Measurements from ENCODE around the gene ZBTB9.
A peak's percentile ranks its signal among the peaks of the same experiment; 100 is the strongest.

The ZBTB9 gene

GRCh38 chr6:33419580-33420490, 34.5 kb upstream of the ZBTB9 start, which contains the start of gene SYNGAP1:
TSS of gene SYNGAP1 (plus strand) at chr6:33420065. CDS start at chr6:33420265, 200 bp downstream.
- peak within 1 kb of the TSS; percentile 41 for H3K4me3 ChIP-seq (replicated peaks; ENCODE audit: low read depth, low read length)
- DNase-seq (ENCODE audit: extremely low read depth, low read depth): no peak
- TF ChIP-seq, protein P1, sequence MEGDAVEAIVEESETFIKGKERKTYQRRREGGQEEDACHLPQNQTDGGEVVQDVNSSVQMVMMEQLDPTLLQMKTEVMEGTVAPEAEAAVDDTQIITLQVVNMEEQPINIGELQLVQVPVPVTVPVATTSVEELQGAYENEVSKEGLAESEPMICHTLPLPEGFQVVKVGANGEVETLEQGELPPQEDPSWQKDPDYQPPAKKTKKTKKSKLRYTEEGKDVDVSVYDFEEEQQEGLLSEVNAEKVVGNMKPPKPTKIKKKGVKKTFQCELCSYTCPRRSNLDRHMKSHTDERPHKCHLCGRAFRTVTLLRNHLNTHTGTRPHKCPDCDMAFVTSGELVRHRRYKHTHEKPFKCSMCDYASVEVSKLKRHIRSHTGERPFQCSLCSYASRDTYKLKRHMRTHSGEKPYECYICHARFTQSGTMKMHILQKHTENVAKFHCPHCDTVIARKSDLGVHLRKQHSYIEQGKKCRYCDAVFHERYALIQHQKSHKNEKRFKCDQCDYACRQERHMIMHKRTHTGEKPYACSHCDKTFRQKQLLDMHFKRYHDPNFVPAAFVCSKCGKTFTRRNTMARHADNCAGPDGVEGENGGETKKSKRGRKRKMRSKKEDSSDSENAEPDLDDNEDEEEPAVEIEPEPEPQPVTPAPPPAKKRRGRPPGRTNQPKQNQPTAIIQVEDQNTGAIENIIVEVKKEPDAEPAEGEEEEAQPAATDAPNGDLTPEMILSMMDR (IDR thresholded peaks at IDR 0.05; ENCODE audit: low read depth, low read length, missing control alignments): no peak

DNA sequence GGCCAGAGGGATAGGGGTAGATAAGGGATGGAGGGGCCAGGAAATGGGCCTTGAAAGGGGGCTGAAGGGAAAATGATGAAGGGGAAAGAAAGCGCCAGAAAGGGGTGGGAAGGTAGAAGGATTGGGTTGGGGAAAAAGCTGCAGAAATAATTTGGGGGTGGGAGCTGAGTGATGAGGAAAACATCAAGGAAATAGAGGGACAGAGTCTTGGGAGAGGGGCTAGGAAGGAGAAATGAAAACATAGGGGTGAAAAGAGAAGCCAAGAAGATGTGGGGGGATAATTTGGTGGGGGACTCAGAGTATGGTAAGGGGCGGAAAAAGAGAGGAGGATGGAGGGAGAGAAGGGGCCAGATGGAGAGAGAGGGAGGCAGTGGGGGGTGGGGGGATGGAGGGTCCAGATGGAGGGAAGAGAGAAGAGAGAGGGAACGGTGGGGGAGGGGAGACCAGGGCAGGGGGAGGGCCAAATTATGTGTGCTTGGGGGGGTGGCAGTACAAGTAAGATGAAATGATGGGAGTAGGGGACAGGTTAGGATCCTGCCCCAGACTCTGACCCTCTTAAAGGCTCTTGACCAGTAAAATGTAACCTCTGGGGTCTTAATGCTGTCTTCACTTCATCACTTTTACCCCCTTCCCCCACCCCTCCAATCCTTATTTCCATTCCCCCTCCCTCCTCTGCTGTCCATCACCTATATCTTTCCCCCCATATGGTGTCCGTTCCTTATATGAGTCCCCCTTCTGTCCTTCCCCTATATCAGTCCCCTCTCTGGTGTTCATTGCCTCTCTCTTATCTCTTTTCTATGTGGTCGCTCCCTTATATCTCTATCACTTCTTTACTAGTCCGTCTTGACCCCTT, 33.7 kb upstream of the ZBTB9 start:
- H3K4me3 ChIP-seq (replicated peaks; ENCODE audit: low read depth, low read length): peak overlapping the region; percentile 41
- TF ChIP-seq, protein P1 (IDR thresholded peaks at IDR 0.05; ENCODE audit: low read depth, low read length, missing control alignments): no peak

DNA sequence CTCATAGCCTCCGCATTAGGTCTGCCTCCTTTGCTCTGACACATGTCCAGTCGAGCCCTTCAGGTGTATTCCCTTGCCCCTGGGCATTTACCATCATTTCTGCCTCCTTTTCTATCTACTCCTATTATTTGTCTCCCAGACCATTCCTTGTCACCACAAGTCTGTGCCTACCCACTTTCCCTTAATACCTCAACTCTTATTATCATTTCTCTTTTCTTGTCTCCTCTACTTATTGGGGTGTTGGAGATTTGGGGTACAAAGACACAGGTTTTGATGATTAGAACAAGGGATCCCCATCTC, 33.1 kb upstream of the ZBTB9 start:
- no peak for DNase-seq (ENCODE audit: extremely low read depth, low read depth)
- no peak overlapping the region for H3K4me3 ChIP-seq (replicated peaks; ENCODE audit: low read depth, low read length)
- TF ChIP-seq, protein P1 (IDR thresholded peaks at IDR 0.05; ENCODE audit: low read depth, low read length, missing control alignments): no peak

More for the DNA sequence above, 33.7 kb upstream of the ZBTB9 start:
- no peak for DNase-seq (ENCODE audit: extremely low read depth, low read depth)

DNA sequence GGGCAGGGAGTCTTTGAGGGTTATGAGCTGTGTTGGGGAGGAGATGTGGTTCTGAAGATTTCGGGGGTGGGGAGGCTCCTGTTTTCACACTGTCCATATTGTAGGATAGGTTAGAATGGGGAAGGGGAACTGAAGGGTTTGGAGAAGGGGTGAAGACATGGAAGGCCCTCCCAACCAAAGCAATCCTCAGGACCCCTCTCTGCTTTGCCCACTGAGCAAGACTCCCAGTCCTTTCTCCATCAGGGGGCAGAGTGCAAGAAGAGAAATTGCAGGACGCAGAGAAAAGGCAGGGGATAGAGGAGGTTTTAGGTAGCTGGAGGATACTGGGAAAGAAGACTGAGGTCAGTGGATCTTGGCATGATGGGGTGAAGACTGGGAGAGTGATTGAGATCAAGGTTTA, 30.6 kb upstream of the ZBTB9 start:
- H3K4me3 ChIP-seq (replicated peaks; ENCODE audit: low read depth, low read length): no peak overlapping the region
- no peak for DNase-seq (ENCODE audit: extremely low read depth, low read depth)
- TF ChIP-seq, protein P1 (IDR thresholded peaks at IDR 0.05; ENCODE audit: low read depth, low read length, missing control alignments): no peak

DNA sequence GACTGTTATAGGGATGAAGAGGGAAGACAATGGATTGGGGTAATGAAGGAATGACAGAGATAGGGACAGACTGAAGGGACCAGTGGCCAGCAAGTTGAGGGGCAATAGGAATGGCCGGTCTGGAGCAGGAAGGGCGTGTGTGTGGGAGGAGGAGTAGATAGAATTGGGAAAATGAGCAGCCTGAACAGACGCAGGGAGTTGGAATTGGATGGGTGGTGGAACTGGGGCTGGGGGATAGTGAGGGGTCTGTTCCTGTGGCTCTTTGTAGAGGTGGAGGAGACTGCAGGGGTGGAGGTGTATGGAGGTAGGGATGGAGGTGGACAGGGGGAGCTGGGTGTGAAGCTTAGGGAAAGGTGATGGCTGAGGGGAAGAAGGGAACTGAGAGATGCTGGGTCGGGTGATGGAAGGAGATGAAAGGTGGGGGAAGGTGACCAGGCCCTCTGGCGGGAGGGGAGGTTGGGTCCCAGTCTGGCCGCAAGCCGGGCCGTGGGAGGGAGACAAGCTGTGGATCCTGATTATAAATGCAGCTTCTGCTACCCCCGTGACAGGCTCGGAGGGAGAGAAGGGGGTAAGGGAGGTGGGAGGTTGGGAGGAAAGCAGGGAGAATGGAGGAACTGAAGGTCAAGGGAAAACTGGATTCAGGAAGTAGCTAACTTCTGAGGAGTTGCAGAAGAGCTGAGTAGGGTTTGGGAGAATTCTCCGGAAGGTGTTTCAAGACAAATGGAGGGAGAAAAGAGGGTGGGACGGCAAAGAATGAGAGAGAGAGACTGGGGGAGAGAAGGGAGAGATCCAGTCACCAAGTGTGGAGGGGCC, 29.3 kb upstream of the ZBTB9 start:
- TF ChIP-seq, protein P1 (IDR thresholded peaks at IDR 0.05; ENCODE audit: low read depth, low read length, missing control alignments): no peak
- no peak for DNase-seq (ENCODE audit: extremely low read depth, low read depth)
- H3K4me3 ChIP-seq (replicated peaks; ENCODE audit: low read depth, low read length): peak overlapping the region; percentile 55

Measured in HFF-Myc (cell line).